ENCODE measurements around the gene HESX1. TPM values are rescaled to one million over a fixed set of nuclear protein-coding genes. Genes with fewer than 3 reads are reported as not detected.

Gene HESX1
- 1 to 10 TPM; 3.4 to 4.7 (median 4.0) TPM for polyA plus RNA-seq (ENCODE audit: insufficient read length in 4 of 4)

DNA sequence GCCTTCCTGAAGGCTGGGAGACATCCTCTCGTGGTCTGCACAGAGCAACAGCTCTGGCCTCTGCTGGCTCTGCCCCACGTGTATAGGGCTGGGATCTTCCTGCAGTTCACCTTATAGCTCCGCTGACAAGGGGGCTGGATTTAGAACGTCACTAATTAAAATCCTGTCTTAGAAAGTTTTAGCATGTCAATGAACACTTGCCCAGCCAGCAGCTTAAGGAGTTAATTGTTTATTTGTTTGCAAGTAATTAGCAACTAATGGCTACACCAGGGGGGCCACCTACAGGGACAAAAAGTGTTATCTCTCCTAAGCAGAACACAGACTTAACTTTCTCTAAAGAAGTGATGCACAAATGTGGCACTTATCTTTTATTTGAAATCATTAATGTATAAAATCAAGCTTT lies at the start of gene HESX1:
HESX1 (minus strand) TSS at position 84 of the 403 bp plus-strand sequence; CDS start at position 24, 60 bp downstream.
- no peak for DNase-seq (ENCODE audit: low read depth in 4 of 4, low spot score in 2 of 4)

DNA sequence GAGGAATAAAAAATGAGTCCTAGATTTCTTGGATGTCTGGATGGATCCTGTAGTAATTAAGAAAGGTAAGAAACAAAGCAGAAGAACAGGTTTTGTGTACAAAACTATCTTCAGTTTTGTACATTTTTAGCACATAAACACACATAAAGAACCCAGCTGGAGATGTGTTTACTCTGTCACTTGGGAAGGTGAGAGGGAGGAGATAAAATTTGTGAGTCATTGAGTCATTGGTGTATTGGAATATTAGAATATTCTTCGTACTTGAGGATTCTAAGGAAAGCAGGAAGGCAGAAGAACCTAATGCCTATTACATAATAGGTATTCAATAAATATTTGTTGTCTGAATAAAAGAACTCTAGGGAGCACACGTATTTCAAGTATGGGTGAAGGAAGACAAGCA lies 45.2 kb upstream of the HESX1 start:
- no peak for DNase-seq (ENCODE audit: low read depth in 4 of 4, low spot score in 2 of 4)

DNA sequence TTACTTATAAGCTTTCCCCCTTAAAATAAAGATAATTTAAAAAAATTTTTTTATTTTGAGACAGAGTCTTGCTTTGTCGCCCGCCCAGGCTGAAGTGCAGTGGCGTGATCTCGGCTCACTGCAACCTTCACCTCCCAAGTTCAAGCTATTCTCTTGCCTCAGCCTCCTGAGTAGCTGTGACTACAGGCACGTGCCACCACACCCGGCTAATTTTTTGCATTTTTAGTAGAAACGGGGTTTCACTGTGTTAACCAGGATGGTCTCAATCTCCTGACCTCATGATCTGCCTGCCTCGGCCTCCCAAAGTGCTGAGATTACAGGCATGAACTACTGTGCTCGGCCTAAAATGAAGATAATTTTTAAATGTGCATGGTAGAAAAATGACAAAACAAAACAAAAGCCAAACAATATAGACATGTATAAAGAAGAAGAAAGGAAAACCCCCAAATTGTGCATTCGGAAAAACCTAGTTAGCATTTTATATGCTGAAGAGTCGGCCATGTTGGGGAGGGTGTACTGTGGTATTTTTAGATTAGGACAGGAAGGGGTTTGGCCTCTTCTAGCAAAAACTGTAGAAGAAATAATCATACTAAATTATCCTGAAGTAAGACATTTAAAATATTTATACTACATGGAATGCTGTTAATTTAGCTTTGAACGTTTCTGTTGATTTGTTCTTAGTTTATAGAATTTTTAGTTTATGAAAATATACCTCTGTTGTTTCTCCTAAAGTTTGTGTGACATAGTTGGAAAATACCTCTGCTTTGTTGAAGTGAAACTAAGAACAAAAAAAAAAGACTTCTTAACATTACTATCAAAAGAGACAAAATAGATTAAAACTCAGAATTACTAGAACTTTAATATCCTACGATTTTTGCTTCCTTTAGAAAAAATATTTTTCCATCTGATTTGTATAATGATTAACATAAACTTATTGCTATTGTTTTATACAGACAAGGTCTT lies 35.1 kb upstream of the HESX1 start:
- DNase-seq (ENCODE audit: low read depth in 4 of 4, low spot score in 2 of 4), result no peak

DNA sequence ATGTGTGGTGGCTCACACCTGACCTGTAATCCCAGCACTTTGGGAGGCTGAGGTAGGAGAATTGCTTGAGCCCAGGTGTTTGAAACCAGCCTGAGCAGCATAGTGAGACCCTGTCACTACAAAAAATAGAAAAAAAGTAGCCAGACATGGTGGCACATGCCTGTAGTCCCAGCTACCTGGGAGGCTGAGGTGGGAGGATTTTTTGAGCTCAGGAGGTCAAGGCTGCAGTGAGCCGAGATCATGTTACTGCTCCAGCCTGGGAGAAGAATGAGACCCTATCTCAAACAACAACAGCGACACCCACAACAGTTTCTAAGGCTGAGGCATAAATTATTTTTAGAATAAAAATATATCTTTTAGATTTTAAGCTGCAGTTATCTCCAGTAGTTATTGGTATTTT lies 34.0 kb upstream of the HESX1 start:
- no peak for DNase-seq (ENCODE audit: low read depth in 4 of 4, low spot score in 2 of 4)

DNA sequence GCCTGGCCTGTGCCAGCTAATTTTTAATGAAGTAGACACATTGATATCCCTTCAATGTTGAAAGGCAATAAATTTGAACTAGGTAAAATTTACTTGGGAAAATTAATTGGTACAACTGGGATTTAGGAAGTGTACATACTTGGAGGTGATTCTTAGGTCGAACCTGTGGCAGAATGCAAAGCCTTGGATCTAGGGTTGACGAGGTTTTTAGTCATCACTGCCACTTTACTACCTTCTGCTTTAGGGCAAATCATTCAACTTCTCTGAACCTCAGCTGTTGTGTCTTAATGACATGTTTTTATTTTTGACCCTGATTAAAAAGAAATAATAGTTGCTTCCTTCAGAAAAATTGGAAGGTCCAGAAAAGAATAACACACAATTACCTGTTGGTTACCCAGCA lies 30.2 kb upstream of the HESX1 start:
- no peak for DNase-seq (ENCODE audit: low read depth in 4 of 4, low spot score in 2 of 4)

DNA sequence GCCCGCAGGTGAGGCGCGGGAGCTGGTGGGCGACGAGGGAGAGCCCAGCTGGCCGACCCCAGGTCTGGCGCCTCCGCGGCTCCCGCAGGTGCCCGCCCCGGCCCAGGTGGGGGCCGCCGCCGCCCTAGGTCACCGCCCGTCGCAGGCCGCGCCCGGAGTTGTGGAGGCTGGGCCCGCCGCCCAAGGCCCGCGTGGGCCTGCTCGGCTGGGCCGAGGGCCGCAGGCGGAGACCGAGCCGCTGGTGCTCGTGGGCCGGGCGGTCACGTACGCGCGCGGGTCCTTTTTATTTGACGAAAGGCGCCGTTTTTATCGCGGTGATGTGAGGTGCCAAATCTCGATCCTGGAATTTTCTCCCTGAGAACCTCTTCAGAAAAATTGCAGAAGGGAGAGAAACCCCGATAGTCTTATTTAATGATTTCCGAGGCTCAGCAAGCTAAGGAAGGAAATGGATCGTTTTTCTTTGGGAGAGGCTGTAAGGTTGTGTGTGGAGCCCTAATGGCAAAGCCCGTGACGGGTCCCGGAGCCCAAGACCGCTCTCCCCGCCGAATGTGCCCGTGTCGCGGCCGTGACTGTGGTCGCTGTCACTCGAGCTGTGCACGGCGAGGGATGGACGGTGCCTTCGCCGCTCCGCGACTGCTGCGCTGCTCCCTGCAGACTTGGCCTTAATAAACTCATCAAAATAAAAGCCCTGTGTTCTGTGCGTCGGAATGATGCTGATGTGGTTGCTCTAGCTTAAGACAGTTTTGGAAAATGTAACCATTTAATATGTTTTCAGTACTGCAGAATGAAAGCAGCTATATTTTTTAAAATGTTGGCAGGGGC lies 28.4 kb upstream of the HESX1 start:
- DNase-seq (ENCODE audit: low read depth in 4 of 4, low spot score in 2 of 4), result peak; percentile 34 to 64 (median 49)

DNA sequence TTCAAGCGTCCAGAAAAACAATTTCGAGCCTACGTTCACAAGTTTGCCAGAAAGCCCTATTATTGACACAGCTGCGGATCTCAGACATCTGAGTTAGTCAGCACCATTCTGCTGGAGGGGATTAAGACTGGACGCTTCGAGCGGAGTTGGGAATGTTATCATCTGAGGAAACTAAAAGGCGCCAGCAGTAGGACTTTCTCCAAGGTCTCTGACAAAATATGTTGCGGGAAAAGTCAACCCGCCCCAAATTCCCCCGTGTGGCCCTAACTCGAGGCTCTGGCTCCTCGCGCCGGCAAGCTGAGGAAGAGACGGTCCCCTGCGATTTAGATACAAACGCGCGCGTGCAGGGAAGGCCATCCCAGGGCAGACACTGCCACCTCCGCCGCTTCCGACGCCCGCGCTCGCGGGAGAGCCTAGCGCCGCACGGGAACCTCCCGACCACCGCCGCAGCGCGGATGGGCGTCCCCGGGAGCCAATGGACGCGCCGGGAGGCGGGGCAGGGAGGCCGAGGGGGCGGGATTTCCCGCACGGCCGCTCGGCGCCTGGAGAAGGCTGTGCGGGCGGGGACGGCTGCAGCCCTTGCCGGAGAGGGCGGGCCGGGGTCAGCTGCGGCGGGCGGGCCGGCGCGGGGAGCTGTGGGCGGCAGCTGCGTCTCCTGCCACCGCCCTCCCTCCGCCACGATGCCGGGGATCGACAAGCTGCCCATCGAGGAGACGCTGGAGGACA lies 27.6 kb upstream of the HESX1 start, which contains the start of gene APPL1:
APPL1 (plus strand) TSS at position 526 of the 726 bp plus-strand sequence; CDS start at position 681, 155 bp downstream.
- peak; percentile 75 to 91 (median 87) for DNase-seq (ENCODE audit: low read depth in 4 of 4, low spot score in 2 of 4)

DNA sequence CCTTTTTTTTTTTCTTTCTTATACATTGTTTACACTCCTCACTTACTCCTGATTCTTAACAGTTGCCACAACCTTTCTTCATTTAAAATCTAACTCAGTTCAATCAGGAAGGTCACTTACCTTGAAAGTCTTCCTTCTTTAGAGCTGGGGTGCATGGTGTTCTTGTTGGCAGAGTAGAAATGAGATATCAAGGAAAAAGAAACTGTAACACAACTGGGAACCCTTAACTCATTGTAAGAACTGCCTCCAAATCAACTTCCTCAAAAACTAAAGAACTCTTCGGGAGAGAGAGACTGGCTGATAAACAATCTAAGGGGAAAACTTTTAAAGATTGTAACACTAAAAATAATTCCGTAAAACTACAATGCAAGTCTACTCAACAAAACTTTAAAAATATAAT lies 26.4 kb upstream of the HESX1 start:
- no peak for DNase-seq (ENCODE audit: low read depth in 4 of 4, low spot score in 2 of 4)

DNA sequence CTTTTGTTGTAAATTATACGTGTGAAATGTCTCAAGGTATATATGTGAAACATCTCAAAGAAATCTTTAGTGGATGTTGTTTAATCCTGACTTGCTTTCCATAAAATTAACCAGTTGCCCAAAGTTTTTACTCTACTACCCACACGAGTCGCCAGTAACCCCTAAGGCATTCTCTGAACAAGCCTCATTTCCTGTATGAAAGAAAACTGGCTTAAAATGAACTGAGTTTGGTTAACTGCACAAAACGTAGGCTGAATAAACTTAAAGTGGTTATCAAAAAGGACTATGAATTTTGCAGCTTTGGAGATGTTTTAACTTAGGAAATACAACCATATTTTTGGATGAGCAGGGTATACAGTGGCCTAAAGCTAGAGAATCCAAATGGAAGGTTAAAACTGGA lies 25.1 kb upstream of the HESX1 start:
- DNase-seq (ENCODE audit: low read depth in 4 of 4, low spot score in 2 of 4), result no peak

DNA sequence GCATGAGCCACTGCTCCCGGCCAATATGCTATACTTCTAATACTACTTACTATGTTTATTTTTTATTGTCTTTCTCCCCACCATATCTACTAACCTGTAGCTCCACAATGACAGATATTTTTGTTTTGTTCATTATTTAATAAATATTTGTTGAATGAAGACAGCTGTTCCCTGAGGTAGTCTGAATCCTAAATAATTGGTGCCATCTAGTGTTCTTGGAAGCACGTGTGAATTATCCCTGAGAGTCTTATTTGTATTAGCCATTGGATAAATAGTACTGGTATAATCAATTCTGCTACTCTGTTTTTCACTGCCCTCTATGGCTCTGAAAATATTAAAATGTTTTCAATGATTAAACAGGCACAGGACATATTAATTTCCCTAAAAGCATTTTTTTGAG lies 22.1 kb upstream of the HESX1 start:
- DNase-seq (ENCODE audit: low read depth in 4 of 4, low spot score in 2 of 4), result no peak

DNA sequence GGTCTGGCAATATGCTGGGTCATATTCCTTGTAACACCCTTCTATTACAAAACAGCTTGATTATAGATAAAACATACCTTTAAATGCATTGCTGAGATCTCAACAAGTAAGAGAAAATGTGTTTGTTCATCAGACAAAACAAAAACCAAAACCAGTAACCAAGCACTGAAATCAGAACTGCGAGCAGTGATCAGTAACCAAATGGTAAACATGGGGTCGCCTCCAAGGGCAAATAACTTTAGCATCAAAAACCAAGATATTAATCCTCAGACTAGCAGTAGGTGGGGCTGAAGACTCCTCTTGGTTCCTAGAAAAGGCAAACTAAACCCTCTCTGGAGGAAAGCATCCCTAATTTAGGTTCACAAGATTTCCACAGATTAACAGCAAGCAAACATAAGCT lies 6.6 kb upstream of the HESX1 start:
- DNase-seq (ENCODE audit: low read depth in 4 of 4, low spot score in 2 of 4), result no peak

DNA sequence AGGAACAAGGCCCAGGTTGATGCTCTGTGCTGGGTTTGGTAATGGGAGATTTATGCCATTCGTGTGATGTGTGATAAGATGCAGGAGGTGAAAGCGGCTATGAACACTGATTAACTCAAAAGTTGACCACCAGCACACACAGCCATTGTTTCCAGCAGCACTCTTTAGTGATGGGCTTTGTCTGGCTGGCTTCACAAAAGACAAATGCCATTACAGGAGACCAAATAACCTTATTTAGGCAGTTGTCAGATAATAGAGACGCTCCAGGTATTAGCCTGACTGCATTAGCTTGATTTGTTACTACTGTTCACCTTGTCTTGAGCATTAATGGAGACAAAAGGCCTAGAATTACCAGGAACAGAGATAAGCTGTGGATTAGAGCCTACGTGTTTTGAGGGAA lies 5.1 kb downstream of the HESX1 start:
- no peak for DNase-seq (ENCODE audit: low read depth in 4 of 4, low spot score in 2 of 4)

DNA sequence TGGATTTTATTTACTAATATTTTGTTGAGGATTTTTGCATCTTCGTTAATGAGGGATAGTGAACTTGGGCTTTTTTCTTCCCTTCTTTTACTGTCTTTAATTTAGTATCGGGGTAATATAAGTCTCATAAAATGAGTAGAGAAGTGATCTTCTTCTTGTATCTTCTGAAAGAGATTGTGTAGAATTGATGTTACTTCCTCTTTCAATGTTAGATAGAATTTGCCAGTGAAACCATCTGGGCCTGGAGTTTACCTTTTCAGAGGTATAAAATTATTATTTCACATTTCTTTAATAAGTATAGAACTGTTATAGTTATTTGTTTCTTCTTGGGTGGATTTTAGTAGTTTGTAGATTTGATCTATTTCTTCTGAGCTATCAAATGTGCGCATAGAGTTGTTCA lies 7.8 kb downstream of the HESX1 start:
- DNase-seq (ENCODE audit: low read depth in 4 of 4, low spot score in 2 of 4), result no peak

DNA sequence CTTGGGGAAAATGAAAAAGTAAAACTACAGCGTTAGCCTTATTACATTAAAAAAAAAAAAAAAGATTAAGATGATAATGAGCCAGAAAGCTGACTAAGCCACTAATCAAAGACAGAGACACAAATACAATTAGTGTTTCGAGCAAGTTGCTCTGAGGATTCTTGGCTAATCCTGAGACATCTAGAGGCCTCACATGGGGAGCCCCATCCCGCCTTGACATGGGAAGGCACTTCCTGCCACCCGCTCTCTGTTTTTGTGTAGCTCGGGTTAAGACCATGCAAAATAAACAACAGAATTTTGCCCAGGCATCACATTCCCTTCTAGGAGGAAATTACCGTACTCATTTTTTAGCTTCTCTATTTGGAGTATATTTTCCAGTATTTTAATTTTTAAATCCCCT lies 15.3 kb downstream of the HESX1 start:
- DNase-seq (ENCODE audit: low read depth in 4 of 4, low spot score in 2 of 4), result no peak

DNA sequence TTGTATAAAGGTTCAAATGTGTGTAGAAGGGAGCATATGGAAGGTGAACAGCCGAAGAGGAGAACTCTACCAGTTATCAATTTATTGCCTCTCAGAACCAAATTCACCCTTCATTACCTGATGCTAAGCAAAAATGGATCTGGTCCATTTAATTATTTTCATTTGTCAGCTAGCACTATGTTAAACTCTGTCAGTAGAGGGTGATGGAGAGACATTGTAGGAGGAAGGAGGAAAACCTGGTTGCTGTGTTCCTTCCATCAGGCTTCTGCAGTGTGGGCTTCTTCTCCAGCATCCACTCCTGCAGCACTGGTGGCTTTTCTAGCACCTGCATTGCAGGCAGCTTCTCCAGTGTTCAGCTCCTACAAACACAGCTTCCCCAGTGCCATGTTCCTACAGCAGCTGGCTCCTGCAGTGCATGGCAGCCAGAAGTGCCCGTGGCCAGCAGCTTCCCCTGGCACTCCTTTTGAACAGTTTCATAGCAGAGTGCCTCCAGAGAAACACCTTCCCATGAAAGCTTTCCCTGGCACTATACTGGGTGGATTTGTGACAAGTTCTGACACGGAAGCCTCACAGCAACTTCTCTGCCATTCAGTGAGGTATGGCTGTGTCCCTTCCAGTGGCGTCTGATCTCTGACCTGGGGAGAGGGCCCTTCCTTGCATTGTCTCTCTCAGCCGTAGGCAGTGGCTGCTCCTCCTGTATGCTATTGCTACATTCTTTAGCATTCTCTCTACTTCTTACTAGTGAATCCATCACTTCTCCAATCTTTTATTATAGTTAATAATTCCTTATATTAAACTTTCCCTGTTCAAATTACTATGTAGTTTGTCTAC lies 20.0 kb downstream of the HESX1 start:
- DNase-seq (ENCODE audit: low read depth in 4 of 4, low spot score in 2 of 4), result no peak

DNA sequence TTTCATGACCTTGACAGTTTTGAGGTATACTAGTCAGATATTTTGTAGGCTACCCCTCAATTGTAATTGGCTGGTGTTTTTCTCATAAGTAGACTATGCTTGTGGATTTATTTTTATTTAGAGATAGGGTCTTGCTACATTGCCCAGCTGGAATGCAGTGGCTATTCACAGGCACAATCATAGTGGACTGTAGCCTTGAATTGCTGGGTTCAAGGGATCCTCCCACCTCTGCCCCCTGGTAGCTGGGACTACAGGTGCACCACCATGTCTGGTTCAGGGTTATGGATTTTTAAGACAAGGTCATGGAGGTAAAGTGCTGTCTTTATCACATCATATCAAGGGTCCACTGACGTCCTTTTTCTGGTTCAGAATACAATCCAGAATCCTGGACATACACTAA lies 23.7 kb downstream of the HESX1 start:
- no peak for DNase-seq (ENCODE audit: low read depth in 4 of 4, low spot score in 2 of 4)

DNA sequence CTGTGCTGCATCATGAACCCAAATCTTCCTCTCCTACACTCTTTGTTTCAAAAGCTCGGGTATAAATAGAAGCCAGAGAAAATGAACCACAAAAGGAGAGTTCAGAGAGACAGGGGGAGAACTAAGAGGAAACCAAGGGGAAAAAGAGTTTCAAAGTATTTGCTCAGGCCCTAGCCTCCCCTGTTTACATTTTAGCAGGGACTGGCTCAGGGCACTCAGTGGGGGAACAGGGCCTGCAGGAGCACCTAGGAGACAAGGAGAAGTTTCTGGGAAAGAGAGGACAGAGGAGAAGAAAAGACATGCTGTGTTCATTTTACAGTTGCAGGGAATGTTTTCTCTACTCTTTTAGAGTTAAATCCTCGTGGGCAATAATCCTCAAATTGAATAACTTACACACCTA lies 26.1 kb downstream of the HESX1 start:
- no peak for DNase-seq (ENCODE audit: low read depth in 4 of 4, low spot score in 2 of 4)

DNA sequence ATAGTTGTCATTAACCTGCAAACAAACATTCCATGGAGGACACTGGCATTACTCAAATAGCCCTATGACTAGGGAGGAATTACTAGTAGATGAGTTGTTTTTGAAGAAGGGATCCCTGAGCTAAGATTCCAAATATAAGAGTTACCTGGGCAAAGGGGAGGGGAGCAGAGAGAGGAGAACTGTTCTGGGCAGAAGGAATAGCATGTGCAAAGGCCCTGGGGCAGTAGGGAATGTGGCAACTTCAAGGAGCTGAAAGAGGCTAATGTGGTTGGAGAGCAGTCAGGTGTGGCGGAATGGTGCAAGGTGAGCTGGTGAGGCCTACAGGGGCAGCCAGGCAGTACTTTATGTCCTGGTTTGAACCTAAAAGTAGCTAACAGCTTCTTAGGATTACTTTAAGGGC lies 28.8 kb downstream of the HESX1 start:
- no peak for DNase-seq (ENCODE audit: low read depth in 4 of 4, low spot score in 2 of 4)

DNA sequence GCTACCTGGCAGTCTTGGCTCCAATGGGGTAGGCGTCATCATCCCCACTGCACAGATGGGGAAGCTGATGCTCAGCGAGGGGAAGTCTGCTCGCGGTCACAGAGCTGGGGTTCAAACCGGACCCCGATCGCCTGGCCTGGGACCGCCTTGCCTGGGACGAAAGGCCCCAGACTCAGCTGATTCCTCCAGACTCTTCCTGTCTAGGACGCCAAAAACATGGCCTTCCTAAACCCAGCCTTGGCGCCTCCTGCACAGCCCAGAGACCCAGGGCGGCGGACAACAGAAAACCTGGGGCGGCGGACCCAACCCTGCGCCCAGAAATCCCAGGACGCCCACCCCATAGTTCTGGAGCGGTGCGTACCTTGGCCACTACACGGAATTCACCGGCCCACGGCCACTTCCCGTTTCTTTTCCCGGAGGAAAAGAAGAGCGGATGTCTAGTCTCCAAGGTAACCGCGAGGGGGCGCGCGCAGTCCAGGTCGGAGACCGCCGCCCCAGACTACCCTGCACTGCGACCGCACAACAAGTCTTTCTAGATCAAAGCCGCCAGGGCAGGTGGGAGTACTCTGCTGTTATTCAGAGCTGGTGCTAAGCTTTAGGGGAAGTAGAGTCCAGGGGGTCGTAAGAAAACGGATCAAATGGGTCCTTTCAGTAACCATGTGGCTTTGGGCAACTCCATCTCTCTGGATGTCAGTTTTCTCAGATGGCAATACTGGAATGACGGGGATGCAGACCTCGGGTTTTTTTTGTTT lies 29.7 kb downstream of the HESX1 start:
- DNase-seq (ENCODE audit: low read depth in 4 of 4, low spot score in 2 of 4), result no peak

Data from left renal cortex interstitium (tissue), 4 donors.